GM19238 (cell line): Measurements from ENCODE around the gene OR1N1.
"Not testable (repeated sequence)": the region's sequence is repeated elsewhere in the genome, so short reads cannot be mapped to it uniquely, and the experiment has no call there.

ENCODE experiments used
- DNase-seq: peaks from one replicate; pipeline ENCODE4 v3.0.0; 2011; ENCODE audit warnings: low spot score; ENCODE audit not compliant: insufficient read length

OR1N1 gene

DNA sequence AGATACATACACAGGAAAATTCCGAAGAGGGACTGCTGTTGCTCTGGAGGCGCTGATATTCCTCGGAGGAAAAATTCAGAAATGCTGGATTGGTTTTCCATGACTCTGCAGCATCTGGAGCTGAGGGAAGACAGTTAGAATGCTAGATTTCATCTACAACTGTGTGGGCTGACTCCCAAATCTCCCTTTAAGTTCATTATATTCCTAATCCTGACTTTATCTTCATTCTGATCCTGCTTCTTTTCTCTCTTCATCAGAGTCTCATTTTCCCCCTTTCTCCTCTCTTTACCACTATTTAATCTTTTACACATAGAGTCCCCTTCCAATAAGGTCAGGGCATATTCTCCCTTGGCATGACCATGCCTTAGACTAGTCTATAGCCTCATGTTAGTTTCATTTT, at the start of gene OR1N1:
OR1N1 (minus strand) TSS at position 101 of the 400 bp plus-strand sequence; CDS start at position 101, 0 bp downstream.
- DNase-seq, result no peak

DNA sequence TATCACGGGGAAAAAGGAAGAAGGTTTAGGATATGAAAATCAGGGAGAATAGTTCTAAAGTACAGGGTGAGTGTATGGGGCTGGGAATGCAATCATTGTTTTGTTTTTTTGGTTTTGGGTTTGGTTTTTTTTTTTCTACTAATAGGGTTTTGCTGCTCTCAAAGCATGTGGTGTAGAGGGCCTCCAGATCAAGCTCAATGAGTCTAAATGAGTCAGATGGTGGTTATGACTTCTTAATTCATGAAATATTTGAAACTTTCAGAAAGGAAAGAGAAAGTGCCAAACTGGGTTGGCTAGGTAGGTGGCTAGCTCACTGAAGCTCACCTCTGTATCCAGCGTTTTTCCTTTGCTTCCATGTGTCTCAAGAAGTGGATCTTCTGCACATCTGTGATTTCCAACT, 45.4 kb upstream of the OR1N1 start:
- no peak for DNase-seq

DNA sequence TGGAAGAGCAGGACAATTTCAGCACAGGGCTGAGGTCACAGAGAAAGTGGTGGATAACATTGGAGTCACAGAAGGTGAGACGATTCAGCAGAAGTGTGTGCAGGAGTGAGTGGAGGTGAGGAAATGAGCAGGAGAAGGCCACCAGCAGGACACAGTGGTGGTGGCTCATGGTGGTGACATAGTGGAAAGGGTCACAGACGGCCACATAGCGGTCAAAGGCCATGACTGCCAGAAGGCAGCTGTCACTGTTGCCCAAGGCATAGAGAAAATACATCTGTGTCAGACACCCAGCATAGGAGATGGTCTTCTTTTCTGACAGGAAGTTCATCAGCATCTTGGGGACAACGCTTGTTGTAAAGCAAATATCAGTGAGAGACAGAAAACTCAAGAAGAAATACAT, 40.8 kb upstream of the OR1N1 start:
- no peak for DNase-seq

GRCh38 chr9:122562134-122562760, 35.2 kb upstream of the OR1N1 start:
- no peak for DNase-seq

DNA sequence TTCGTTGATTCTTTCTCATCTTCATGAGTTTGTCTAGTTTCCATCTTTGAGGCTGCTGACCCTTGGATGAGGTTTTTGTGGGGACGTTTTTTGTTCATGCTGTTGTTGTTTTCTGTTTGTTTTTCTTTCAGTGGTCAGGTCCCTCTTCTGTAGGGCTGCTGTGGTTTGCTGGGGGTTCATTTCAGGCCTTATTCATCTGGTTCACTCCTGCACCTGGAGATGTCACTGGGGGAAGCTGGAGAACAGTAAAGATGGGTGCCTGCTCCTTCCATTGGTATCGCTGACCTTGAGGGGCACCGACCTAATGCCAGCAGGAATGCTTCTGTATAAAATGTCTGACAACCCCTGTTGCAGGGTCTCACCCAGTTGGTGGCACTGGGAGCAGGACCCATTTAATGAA, 34.4 kb upstream of the OR1N1 start:
- no peak for DNase-seq

GRCh38 chr9:122552812-122553211, 25.7 kb upstream of the OR1N1 start, which contains the start of gene OR1N2:
Gene OR1N2 (plus strand): TSS chr9:122553112. CDS start chr9:122553212, 100 bp downstream.
- no peak for DNase-seq

DNA sequence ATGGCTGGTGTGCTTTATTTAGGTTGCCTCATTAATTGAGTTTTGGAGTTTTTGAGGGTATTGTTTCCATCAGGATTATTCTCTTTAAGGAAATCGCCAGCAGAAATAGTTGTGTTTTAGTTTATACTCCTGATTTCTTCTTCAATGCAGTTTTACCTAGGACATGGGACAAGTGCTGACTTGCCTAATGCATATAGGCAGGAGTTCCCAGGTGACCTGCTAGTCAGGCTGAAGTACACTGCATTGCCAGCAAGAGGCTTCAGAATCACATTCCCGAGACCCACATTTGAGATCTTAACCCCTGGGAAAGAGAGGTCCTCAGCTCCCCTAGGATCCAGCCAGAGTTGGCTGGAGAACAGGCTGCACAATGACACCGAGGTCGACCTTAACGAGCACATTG, 24.3 kb upstream of the OR1N1 start:
- DNase-seq, result no peak

GRCh38 chr9:122546196-122546595, 19.1 kb upstream of the OR1N1 start:
- no peak for DNase-seq

DNA sequence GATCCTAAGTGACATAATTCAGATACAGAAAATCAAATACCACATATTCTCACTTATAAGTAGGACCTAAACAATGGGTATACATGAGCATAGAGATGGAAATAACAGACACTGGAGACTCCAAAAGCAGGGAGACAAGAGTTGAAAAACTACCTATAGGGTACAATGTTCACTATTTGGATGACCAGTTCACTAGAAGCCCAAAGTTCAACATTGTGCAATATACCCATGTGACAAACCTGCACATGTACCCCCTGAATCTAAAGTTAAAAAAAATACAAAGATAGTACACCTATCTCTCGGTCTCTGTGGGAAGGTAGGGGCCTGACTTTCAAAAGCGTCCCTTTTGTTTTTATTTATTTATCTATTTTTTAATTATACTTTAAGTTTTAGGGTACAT, 11.7 kb upstream of the OR1N1 start:
- DNase-seq, result no peak

DNA sequence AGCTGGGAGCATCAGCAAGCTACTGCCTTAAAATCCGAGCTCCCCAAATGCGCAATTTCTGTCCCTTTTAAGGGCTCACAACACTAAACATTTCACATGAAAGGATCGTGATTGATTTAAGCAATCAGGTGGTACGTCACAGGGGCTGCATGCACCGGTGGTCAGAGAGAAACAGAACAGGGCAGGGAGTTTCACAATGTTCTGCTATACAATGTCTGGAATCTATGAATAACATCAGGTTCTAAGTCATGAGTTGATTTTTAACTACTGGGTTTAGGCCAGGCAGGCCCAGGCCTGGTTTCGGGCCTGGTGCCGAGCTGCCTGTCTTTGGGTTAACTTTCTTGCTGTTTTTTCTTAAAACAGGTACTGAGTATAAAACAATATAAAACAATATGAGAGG, 10.0 kb upstream of the OR1N1 start:
- DNase-seq, result not testable (repeated sequence)

- DNase-seq, result no peak
These were observed 9.0 kb upstream of the OR1N1 start for GRCh38 chr9:122536134-122536533.

DNA sequence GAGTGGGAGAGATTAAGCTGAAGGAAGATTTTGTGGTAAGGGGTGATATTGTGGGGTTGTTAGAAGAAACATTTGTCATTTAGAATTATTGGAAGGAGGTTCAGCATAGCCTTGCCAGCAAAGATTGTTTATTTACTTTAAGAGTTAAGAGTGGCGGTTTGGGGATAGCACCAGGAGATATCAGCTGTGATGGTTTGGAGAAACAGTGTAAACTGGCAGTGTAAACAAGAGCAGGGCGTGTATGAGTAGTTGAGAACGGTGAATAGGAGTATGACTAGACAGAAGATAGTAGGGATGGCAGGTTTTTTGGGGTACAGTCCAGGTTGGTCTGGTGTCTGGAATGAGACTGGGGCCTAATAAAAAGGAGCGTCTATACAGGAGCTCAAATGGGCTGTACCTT, 4.1 kb upstream of the OR1N1 start:
- not testable (repeated sequence) for DNase-seq

- DNase-seq, result no peak
These were observed 491 bp downstream of the OR1N1 start for GRCh38 chr9:122526602-122527001.

GRCh38 chr9:122519376-122519775, 7.7 kb downstream of the OR1N1 start:
- DNase-seq, result no peak

GRCh38 chr9:122518841-122519240, 8.3 kb downstream of the OR1N1 start, which contains the start of gene OR1J4:
Gene OR1J4 (plus strand): TSS chr9:122519141. CDS start chr9:122519141, 0 bp downstream.
- DNase-seq, result no peak

GRCh38 chr9:122518226-122518625, 8.9 kb downstream of the OR1N1 start:
- no peak for DNase-seq

DNA sequence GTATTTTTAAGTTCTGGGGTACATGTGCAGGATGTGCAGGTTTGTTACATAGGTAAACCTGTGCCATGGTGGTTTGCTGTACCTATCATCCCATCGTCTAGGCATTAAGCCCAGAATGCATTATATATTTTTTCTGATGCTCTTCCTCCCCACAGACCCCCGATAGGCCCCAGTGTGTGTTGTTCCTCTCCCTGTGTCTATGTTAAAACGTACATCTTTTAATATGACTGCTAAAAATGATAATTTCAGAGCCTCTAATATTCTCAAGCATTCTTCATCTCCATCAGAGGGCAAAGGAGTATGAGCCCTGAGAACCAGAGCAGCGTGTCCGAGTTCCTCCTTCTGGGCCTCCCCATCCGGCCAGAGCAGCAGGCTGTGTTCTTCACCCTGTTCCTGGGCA, 16.6 kb downstream of the OR1N1 start, which contains the start of gene OR1J2:
OR1J2 (plus strand) TSS at position 301 of the 400 bp plus-strand sequence; CDS start at position 301, 0 bp downstream.
- DNase-seq, result no peak

- DNase-seq, result no peak
These were observed 20.1 kb downstream of the OR1N1 start for GRCh38 chr9:122506964-122507363.

DNA sequence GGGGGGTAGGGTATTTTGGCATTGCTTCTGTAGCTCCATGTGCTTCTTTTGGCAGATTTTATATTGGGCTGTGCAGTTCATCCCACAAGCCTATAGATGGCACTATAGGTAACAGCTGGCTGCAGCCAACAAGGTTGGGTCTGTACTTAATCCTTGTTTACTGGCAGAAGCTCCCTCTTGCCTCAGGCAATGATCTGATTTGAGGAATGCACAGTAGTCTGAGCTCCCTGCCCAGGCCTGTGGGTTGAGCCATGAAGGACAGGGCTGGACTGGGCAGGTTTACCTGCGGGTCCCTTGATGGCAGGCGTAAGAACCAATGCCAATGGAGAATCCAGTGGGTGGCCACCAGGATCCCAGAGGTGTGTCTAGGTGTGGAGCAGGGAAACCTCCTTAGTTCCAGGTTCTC, 28.2 kb downstream of the OR1N1 start:
- peak; percentile 4 for DNase-seq

- DNase-seq, result no peak
These were observed 48.0 kb downstream of the OR1N1 start for GRCh38 chr9:122479062-122479461.

GRCh38 chr9:122477826-122478225, 49.3 kb downstream of the OR1N1 start, which contains the start of gene OR1J1:
Gene OR1J1 (minus strand): TSS chr9:122477926. CDS start chr9:122477926, 0 bp downstream.
- DNase-seq, result no peak

DNA sequence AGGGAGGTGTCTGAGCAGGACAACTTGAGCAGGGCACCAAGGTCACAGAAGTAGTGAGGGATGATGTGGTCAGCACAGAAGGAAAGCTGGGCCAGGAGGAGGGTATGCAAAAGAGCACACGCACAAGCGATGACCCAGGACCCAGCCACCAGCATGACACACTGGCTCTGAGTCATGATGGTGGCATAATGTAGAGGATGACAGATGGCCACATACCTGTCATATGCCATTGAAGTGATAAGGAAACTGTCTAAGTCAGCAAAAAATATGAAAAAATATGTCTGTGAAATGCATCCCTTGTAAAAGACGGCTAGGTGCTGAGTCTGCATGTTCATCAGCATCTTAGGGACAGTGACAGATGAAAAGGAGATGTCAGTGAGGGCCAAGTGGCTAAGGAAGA, 49.7 kb downstream of the OR1N1 start:
- DNase-seq, result no peak
